ENCODE measurements around the gene KIAA1671.
A peak's percentile ranks its signal among the peaks of the same experiment; 100 is the strongest.
"Not testable (repeated sequence)": the region's sequence is repeated elsewhere in the genome, so short reads cannot be mapped to it uniquely, and the experiment has no call there.

Gene KIAA1671

GRCh38 chr22:24951942-24952836, at the start of gene KIAA1671:
TSS of gene KIAA1671 (plus strand) at chr22:24952716. CDS start at chr22:25028000, 75,284 bp downstream.
- peak within 1 kb of the TSS; percentile 87 for H3K27ac ChIP-seq
- no peak for DNase-seq (ENCODE audit: low read depth, low spot score)

DNA sequence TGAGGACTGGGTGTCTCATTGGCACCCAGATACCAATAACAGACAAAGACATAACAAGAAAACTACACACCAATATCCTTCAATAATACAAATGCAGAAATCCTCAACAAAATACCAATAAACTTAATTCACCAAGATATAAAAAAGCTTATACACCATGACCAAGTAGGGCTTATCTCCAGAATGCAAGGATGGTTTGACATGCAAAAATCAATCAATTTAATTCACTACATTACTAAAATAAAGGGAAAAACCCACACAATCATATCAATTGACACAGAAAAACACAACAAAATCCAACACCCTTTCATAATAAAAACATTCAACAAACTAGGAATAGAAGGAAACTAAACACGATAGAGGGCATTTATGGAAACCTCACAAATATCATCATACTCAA, 46.6 kb upstream of the KIAA1671 start:
- H3K27ac ChIP-seq: no peak overlapping the region
- DNase-seq (ENCODE audit: low read depth, low spot score): no peak

- not testable (repeated sequence) for H3K27ac ChIP-seq; DNase-seq (ENCODE audit: low read depth, low spot score)
Observed at GRCh38 chr22:24907101-24907500, 45.4 kb upstream of the KIAA1671 start.

- no peak for DNase-seq (ENCODE audit: low read depth, low spot score)
- no peak overlapping the region for H3K27ac ChIP-seq
Observed at GRCh38 chr22:24920029-24920428, 32.5 kb upstream of the KIAA1671 start.

GRCh38 chr22:24925586-24926427, 26.7 kb upstream of the KIAA1671 start:
- no peak overlapping the region for H3K27ac ChIP-seq
- DNase-seq (ENCODE audit: low read depth, low spot score): no peak

GRCh38 chr22:24926428-24926725, 26.1 kb upstream of the KIAA1671 start:
- H3K27ac ChIP-seq: no peak overlapping the region
- no peak for DNase-seq (ENCODE audit: low read depth, low spot score)

DNA sequence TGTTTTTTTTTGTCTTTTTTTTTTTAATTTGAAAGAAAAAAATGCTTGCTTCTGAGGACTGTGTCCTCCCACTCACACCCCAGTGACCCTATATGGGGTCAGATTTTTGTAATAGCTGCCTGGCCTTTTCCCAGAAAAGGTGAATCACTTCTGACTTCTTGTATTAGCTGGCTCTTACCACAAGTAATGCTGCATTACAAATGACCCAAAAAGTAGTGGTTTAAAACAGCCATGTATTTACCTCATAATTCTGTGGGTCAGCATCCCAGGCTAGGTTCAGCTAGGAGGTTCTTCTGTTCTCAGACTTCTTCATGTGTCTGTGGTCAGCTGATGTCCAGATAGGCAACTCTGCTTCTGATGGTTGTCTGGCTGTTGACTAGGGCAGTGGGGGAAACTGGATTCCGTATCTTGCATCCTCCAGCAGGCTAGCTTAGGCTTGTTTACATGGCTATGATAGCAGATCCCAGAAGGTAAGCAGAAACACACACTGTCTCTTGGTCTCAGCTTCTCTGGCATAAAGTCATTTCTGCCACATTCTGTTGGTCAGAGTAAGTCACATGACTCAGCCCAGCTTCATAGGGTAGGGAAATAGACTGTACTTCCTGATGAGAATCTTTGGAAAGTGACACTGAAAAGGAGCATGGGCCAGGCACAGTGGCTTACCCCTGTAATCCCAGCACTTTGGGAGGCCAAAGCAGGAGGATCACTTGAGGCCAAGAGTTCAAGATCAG, 25.5 kb upstream of the KIAA1671 start:
- H3K27ac ChIP-seq: peak overlapping the region; percentile 46

DNA sequence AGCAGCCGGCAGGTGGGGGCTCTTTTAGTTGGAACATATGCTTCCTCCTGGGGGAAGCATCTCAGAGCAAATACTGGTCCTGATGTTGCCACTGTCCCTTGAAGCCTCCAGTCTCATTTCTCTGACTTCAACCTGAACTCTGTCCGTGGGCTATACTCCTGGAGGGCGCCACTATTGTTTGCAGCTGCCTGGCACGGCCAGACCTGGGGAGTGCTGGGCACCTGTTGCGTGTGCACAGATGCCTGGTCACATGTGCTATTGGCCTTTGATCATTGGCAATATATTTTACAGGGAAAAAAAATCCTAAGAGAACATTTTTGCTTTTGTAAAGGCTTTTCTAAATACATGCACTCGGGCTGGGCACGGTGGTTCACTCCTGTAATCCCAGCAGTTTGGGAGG, 24.2 kb upstream of the KIAA1671 start:
- DNase-seq (ENCODE audit: low read depth, low spot score): no peak
- H3K27ac ChIP-seq: no peak overlapping the region

More for the DNA sequence above, 25.5 kb upstream of the KIAA1671 start:
- no peak for DNase-seq (ENCODE audit: low read depth, low spot score)

DNA sequence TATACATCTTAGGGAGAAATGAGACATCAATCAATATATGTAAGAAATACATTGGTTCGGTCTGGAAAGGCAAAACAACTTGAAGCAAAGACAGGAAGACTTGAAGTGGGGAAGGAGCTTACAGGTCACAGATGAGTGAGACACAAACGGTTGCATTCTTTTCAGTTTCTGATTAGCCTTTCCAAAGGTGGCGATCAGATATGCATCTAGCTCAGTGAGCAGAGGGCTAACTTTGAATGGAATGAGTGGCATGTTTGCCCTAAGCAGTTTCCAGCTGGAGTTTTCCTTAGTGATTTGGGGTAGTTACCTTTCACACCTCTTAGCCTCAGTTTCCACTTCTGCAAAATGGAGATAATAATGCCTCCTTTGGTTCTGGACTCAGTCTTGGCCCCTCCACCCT, 21.8 kb upstream of the KIAA1671 start:
- no peak for DNase-seq (ENCODE audit: low read depth, low spot score)
- no peak overlapping the region for H3K27ac ChIP-seq

DNA sequence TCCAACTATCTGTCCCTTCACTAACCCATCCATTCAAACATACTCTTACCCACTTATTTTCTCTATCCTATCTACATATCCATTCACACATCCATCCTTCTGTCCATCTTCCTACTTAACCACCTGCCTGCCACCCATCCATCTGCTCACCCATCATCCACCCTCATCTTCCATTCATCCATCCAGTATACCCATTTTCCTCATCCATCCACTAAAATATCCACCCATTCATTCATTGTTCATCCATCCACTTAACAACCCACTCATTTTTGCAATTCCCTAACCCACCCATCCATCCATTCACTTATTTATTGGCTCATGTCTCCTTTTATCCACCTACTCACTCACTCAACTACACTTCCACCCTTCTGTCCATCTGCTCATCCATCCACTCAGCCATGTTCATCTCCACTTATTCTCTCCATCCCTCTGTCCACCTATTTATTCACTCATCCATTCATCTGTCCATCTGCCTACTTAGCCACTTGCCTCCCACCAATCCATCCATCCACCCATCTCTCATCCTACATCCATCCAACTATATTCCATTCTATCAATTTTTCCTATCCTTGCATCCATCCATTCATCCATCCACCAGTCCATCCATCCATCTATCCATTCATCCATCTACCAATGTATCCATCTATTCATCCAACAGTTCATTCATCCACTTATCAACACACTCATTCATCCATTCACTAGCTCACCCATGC, 16.6 kb upstream of the KIAA1671 start:
- DNase-seq (ENCODE audit: low read depth, low spot score): no peak
- no peak overlapping the region for H3K27ac ChIP-seq

GRCh38 chr22:24937114-24937513, 15.4 kb upstream of the KIAA1671 start:
- DNase-seq (ENCODE audit: low read depth, low spot score): no peak
- H3K27ac ChIP-seq: no peak overlapping the region

- DNase-seq (ENCODE audit: low read depth, low spot score): no peak
- no peak overlapping the region for H3K27ac ChIP-seq
Observed at GRCh38 chr22:24938741-24939341, 13.7 kb upstream of the KIAA1671 start.

DNA sequence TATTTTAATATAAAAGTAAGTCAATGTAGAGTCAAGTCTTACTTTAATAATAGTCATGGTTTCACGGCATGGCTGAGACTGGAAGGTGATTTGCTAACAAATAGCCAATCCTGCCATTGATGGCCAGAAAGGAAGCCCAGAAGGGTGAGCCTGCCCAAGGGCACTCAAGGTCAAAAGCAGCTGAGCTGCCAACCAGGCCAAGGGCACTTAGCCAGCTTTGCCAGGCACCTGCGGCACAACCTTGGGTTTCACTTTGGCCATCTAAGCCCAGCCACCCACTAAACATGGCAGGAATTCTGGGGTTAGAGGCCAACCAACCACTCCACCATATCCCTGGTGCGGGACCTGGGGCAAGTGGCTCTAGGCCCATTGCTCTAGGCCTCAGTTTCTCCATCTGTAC, 10.2 kb upstream of the KIAA1671 start:
- H3K27ac ChIP-seq: no peak overlapping the region
- DNase-seq (ENCODE audit: low read depth, low spot score): no peak

GRCh38 chr22:24944217-24944937, 8.1 kb upstream of the KIAA1671 start:
- no peak overlapping the region for H3K27ac ChIP-seq
- DNase-seq (ENCODE audit: low read depth, low spot score): no peak

DNA sequence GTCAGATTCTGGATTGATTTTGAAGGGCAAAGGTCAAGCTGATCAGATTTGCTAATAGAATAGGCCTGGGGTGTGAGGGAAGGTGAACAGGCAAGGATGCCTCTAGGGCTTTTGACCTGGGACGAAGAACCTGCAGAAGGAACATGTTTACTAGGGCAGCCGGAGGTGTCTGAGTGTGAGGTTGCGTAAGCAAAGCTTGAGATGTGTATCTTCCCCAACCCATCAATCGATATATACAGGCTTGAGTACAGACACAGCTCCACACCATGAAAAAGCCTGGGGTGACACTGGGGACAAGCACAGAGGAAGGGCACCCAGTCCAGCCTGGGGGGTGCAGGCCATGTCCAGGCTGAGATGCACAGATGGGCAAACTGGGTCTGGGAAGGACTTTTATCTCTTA, 7.1 kb upstream of the KIAA1671 start:
- no peak for DNase-seq (ENCODE audit: low read depth, low spot score)
- no peak overlapping the region for H3K27ac ChIP-seq

- no peak for DNase-seq (ENCODE audit: low read depth, low spot score)
- H3K27ac ChIP-seq: no peak overlapping the region
Observed at GRCh38 chr22:24947383-24947782, 5.1 kb upstream of the KIAA1671 start.

DNA sequence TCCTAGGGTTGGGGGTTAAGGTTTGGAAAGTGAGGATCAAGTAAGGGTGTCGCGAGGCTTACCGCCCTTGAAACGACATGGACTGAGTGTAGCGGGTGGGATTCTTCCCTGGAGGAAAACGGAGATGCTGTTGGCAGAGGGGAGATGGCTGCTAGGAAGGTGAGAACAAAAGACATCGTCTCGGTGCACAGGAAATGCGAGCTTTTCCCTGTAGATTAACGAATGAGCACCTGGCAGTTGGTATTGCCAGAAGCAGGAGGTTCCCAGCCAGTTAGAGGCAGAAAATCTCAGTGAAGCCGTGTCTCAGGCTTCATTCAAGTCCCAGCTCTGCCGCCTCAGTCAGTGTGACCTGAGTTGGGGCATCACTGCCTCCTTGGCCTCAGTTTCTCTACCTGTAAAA, 4.6 kb upstream of the KIAA1671 start:
- H3K27ac ChIP-seq: no peak overlapping the region
- DNase-seq (ENCODE audit: low read depth, low spot score): no peak

GRCh38 chr22:24948356-24949202, 3.9 kb upstream of the KIAA1671 start:
- no peak overlapping the region for H3K27ac ChIP-seq
- no peak for DNase-seq (ENCODE audit: low read depth, low spot score)
